Inferior parietal cortex (tissue), 1 donor: ENCODE measurements around the gene IQGAP2.
"Not testable (repeated sequence)": the region's sequence is repeated elsewhere in the genome, so short reads cannot be mapped to it uniquely, and the experiment has no call there.

Experiments used
- DNase-seq: peaks from one replicate; pipeline ENCODE4 v3.0.0-alpha.2; 2016; ENCODE audit errors: extremely low spot score

Gene IQGAP2

DNA sequence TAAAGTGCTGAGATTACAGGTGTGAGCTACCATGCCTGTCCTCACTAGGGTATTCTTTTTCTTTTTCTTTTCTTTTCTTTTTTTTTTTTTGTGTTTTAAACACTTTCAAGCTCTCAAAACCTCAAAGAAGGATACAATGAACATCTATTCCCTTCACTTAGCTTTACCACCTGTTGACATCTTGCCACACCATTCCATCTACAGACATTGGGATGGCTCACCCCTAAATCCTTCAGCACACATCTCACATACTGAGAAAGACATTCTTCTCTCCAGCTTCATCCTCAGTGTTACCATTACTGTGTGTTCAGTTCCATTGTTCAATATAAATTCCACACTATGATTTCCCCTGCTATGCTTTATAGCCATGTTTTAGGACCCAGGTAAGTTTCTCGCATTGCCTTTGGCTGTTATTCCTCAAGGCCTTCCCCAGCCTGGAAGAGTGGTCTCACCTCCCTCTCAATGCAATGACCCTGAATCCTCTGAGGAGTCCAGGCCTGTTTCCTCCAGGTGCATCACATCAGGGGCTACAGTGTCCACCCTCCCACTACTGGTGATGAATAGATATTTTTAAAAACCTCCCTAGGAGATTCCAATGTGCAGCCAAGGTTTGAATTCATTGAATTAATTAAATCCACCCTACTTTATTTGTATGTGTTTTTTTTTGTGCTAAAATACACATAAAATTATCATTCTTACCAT, 16.7 kb downstream of the IQGAP2 start:
- DNase-seq = no peak

- DNase-seq = no peak
These were observed 19.1 kb downstream of the IQGAP2 start for GRCh38 chr5:76422227-76422626.

- no peak for DNase-seq
These were observed 19.7 kb downstream of the IQGAP2 start for GRCh38 chr5:76422742-76423141.

DNA sequence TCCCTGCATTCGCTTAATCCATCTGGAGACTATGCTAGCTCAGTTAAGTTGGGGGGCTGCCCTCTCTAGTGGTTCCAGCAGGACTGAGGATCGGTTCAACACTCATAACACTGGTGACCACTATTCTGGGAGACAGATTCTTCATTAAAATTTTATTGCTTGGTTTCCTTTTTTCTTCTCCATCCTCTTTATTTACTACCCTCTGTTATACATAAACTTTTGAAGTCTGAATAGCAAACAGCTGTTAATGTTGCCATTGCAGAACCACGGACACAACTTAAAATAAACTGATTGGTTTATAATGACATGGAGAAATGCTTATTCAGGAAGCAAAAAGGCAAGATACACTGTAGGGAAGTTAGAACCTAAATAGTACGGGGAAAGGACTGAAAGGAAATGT, 22.1 kb downstream of the IQGAP2 start:
- DNase-seq = no peak

GRCh38 chr5:76425928-76426804, 23.1 kb downstream of the IQGAP2 start:
- no peak for DNase-seq

GRCh38 chr5:76427206-76428140, 24.4 kb downstream of the IQGAP2 start:
- DNase-seq = no peak

GRCh38 chr5:76428550-76428949, 25.5 kb downstream of the IQGAP2 start:
- not testable (repeated sequence) for DNase-seq

- no peak for DNase-seq
These were observed 30.2 kb downstream of the IQGAP2 start for GRCh38 chr5:76433261-76433660.

GRCh38 chr5:76437507-76437906, 34.4 kb downstream of the IQGAP2 start:
- DNase-seq = not testable (repeated sequence)

- DNase-seq = no peak
These were observed 34.9 kb downstream of the IQGAP2 start for GRCh38 chr5:76438025-76438424.

- no peak for DNase-seq
These were observed 36.1 kb downstream of the IQGAP2 start for GRCh38 chr5:76439201-76439600.

DNA sequence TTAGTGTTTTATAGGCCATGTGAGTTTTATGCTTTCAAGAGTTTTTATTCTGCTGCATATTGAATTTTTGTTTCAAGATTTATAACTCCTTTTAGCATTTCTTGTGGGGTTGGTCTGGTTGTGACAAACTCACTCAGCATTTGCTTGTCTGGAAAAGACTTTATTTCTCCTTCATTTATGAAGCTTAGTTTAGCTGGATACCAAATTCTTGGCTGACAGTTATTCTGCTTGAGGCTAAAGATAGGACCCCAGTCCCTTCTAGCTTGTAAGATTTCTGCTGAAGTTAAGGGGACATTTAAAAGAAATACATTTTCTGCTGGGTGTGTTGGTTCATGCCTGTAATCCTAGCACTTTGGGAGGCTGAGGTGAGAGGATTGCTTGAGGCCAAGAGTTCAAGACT, 36.8 kb downstream of the IQGAP2 start:
- DNase-seq = no peak

- no peak for DNase-seq
These were observed 38.0 kb downstream of the IQGAP2 start for GRCh38 chr5:76441101-76441500.

GRCh38 chr5:76441890-76442673, 39.0 kb downstream of the IQGAP2 start:
- no peak for DNase-seq

GRCh38 chr5:76443066-76443800, 40.1 kb downstream of the IQGAP2 start:
- no peak for DNase-seq

GRCh38 chr5:76445063-76445462, 42.0 kb downstream of the IQGAP2 start:
- no peak for DNase-seq

- DNase-seq = no peak
These were observed 42.7 kb downstream of the IQGAP2 start for GRCh38 chr5:76445830-76446229.

DNA sequence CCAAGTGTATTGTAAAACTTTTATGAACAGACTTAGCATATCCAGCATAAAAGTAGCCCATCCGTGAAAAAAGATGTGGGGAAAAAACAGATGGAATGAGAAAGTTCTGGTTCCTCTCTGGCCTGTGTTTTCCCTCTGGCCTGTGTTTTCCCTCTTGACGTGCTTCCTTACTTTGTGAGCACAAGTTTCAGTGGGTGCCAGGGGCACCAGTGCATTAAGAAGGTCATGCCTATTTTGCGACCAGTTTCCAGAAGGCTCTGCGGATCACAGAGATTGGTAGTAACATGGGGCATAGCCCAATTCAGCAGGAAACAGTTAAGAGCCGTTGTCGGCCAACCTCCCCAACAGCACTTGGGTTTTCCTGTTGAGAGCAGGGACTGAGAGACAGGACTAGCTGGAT, 43.7 kb downstream of the IQGAP2 start:
- no peak for DNase-seq

DNA sequence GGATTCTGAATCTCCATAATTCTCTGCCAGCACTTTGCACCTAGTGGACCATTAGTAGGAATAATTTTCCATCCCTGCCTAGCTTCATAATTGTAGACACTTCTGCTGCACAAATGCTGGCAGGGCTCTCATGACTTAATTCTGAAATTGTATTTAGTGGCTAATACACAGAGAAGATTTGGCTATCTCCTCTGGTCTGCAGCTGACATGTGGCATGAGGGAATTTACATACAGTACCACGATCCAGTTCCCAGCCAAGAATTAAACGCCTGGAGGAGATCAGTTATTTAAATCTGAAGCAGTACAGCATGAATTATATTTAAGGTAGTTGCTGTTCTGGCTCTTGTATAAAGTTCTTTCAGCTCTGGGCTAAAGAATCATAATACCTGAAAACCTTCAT, 46.5 kb downstream of the IQGAP2 start:
- DNase-seq = no peak

- no peak for DNase-seq
These were observed 47.0 kb downstream of the IQGAP2 start for GRCh38 chr5:76450054-76450453.
